ENCODE data around the gene CFAP46.
"Not testable (repeated sequence)": the region's sequence is repeated elsewhere in the genome, so short reads cannot be mapped to it uniquely, and the experiment has no call there.

Gene CFAP46

GRCh38 chr10:132979491-132980425, 37.4 kb upstream of the CFAP46 start:
- DNase-seq: no peak

- DNase-seq: no peak
Observed at GRCh38 chr10:132978542-132978941, 36.2 kb upstream of the CFAP46 start.

GRCh38 chr10:132977807-132978206, 35.4 kb upstream of the CFAP46 start:
- no peak for DNase-seq

- DNase-seq: no peak
Observed at GRCh38 chr10:132977076-132977475, 34.7 kb upstream of the CFAP46 start.

- no peak for DNase-seq
Observed at GRCh38 chr10:132975831-132976682, 33.7 kb upstream of the CFAP46 start.

GRCh38 chr10:132974886-132975830, 32.8 kb upstream of the CFAP46 start:
- no peak for DNase-seq

GRCh38 chr10:132974249-132974796, 32.0 kb upstream of the CFAP46 start:
- no peak for DNase-seq

- no peak for DNase-seq
Observed at GRCh38 chr10:132973903-132974241, 31.5 kb upstream of the CFAP46 start.

- no peak for DNase-seq
Observed at GRCh38 chr10:132972986-132973902, 30.9 kb upstream of the CFAP46 start.

GRCh38 chr10:132972149-132972985, 30.0 kb upstream of the CFAP46 start:
- no peak for DNase-seq

- DNase-seq: no peak
Observed at GRCh38 chr10:132971448-132972148, 29.2 kb upstream of the CFAP46 start.

GRCh38 chr10:132970641-132971438, 28.5 kb upstream of the CFAP46 start:
- DNase-seq: no peak

- no peak for DNase-seq
Observed at GRCh38 chr10:132967540-132967939, 25.2 kb upstream of the CFAP46 start.

- DNase-seq: no peak
Observed at GRCh38 chr10:132965411-132966057, 23.2 kb upstream of the CFAP46 start.

- not testable (repeated sequence) for DNase-seq
Observed at GRCh38 chr10:132964707-132965410, 22.5 kb upstream of the CFAP46 start.

GRCh38 chr10:132964231-132964630, 21.9 kb upstream of the CFAP46 start:
- no peak for DNase-seq

- DNase-seq: no peak
Observed at GRCh38 chr10:132963430-132963960, 21.1 kb upstream of the CFAP46 start.

Data from NCI-H82 (cell line).